ENCODE measurements around the gene PRKCB.

PRKCB gene

DNA sequence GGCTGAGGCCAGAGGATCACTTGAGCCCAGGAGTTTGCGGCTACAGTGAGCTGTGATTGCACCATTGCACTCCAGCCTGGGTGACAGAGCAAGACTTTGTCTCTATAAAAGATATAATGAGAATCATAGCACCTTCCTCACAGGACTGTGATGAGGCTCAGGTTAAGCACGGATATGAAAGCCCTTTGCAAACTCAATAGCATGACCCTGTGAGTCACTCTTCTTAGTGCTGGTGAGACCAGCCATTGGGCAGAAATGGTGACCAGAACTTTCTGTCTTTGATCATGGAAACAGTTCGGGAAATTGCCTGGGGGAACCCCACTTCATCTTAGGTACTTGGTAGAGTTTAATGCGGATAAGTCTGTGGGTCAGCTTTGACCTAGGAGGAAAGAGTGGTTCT, 144.2 kb downstream of the PRKCB start:
- TF ChIP-seq EZH2phosphoT487 (IDR thresholded peaks at IDR 0.05; ENCODE audit: borderline replicate concordance, low read length): no peak
- TF ChIP-seq, protein P1, sequence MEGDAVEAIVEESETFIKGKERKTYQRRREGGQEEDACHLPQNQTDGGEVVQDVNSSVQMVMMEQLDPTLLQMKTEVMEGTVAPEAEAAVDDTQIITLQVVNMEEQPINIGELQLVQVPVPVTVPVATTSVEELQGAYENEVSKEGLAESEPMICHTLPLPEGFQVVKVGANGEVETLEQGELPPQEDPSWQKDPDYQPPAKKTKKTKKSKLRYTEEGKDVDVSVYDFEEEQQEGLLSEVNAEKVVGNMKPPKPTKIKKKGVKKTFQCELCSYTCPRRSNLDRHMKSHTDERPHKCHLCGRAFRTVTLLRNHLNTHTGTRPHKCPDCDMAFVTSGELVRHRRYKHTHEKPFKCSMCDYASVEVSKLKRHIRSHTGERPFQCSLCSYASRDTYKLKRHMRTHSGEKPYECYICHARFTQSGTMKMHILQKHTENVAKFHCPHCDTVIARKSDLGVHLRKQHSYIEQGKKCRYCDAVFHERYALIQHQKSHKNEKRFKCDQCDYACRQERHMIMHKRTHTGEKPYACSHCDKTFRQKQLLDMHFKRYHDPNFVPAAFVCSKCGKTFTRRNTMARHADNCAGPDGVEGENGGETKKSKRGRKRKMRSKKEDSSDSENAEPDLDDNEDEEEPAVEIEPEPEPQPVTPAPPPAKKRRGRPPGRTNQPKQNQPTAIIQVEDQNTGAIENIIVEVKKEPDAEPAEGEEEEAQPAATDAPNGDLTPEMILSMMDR (IDR thresholded peaks at IDR 0.05; ENCODE audit: low read depth, low read length, poor library complexity, severe bottlenecking): no peak
- no peaks in the 10 kb centered on the region for H3F3A ChIP-seq (ENCODE audit: control insufficient read depth, insufficient read depth)
- H4K20me1 ChIP-seq (ENCODE audit: control insufficient read depth, insufficient read depth, low read depth, low read length): no peaks in the 10 kb centered on the region
- no peaks in the 10 kb centered on the region for H3K79me2 ChIP-seq (ENCODE audit: control insufficient read depth, low read length)
- peaks cover 16% of the 10 kb centered on the region for H3K4me1 ChIP-seq (ENCODE audit: control insufficient read depth, low read length)
- no peaks in the 10 kb centered on the region for H3K36me3 ChIP-seq (ENCODE audit: control insufficient read depth, low read length)
- no peak overlapping the region for H3K4me2 ChIP-seq (ENCODE audit: low read length)
- no peak overlapping the region for H3K27ac ChIP-seq (ENCODE audit: low read depth, low read length)
- no peak overlapping the region for H3K4me3 ChIP-seq (ENCODE audit: low read length)
- H3K9me3 ChIP-seq (ENCODE audit: control insufficient read depth, insufficient read depth, low read length): no peaks in the 10 kb centered on the region
- H3K27me3 ChIP-seq (ENCODE audit: control insufficient read depth, low read length): 0 out of 2 replicates have a peak, but pooled peaks cover 2% of the 10 kb centered on the region
- no peaks in the 10 kb centered on the region for H3K9me2 ChIP-seq (replicated peaks; ENCODE audit: control insufficient read depth, low read length)

GRCh38 chr16:23981429-23982399, 145.9 kb downstream of the PRKCB start:
- Histone ChIP-seq H3K27me3 (ENCODE audit: control insufficient read depth, low read length) (0 out of 2 replicates have a peak, but pooled peaks cover 2% of the 10 kb centered on the region), H3F3A (ENCODE audit: control insufficient read depth, insufficient read depth) (no peaks in the 10 kb centered on the region), H3K9me3 (ENCODE audit: control insufficient read depth, insufficient read depth, low read length) (no peaks in the 10 kb centered on the region), H3K79me2 (ENCODE audit: control insufficient read depth, low read length) (no peaks in the 10 kb centered on the region), H4K20me1 (ENCODE audit: control insufficient read depth, insufficient read depth, low read depth, low read length) (no peaks in the 10 kb centered on the region), H3K4me1 (ENCODE audit: control insufficient read depth, low read length) (peaks cover 5% of the 10 kb centered on the region), H3K4me3 (ENCODE audit: low read length) (no peak overlapping the region), H3K9me2 (replicated peaks; ENCODE audit: control insufficient read depth, low read length) (no peaks in the 10 kb centered on the region), H3K4me2 (ENCODE audit: low read length) (no peak overlapping the region), H3K36me3 (ENCODE audit: control insufficient read depth, low read length) (no peaks in the 10 kb centered on the region), H3K27ac (ENCODE audit: low read depth, low read length) (no peak overlapping the region)
- TF ChIP-seq, protein P1 (IDR thresholded peaks at IDR 0.05; ENCODE audit: low read depth, low read length, poor library complexity, severe bottlenecking): no peak
- no peak for TF ChIP-seq EZH2phosphoT487 (IDR thresholded peaks at IDR 0.05; ENCODE audit: borderline replicate concordance, low read length)

DNA sequence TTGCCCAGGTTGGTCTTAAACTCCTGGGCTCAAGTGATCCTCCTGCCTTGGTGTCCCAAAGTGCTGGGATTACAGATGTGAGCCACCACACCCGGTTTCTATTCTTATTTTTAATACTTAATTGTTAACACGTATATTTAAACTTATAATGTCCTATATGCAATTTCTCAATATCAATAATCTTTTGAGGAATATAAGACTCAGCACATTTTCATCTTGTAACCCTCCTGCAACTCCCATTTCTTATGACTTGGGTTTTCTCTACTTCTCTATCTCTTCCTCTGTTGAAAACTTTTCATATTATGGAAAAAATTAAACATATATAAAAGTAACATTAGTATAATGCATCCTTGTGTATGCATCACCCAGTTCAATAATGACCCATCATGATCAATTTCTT, 150.7 kb downstream of the PRKCB start:
- no peaks in the 10 kb centered on the region for H3K36me3 ChIP-seq (ENCODE audit: control insufficient read depth, low read length)
- H3K27ac ChIP-seq (ENCODE audit: low read depth, low read length): no peak overlapping the region
- H3K27me3 ChIP-seq (ENCODE audit: control insufficient read depth, low read length): 0 out of 2 replicates have a peak, but pooled peaks cover 2% of the 10 kb centered on the region
- no peak overlapping the region for H3K4me2 ChIP-seq (ENCODE audit: low read length)
- no peak overlapping the region for H3K4me3 ChIP-seq (ENCODE audit: low read length)
- no peaks in the 10 kb centered on the region for H3K9me2 ChIP-seq (replicated peaks; ENCODE audit: control insufficient read depth, low read length)
- H3F3A ChIP-seq (ENCODE audit: control insufficient read depth, insufficient read depth): no peaks in the 10 kb centered on the region
- H4K20me1 ChIP-seq (ENCODE audit: control insufficient read depth, insufficient read depth, low read depth, low read length): no peaks in the 10 kb centered on the region
- H3K79me2 ChIP-seq (ENCODE audit: control insufficient read depth, low read length): no peaks in the 10 kb centered on the region
- TF ChIP-seq EZH2phosphoT487 (IDR thresholded peaks at IDR 0.05; ENCODE audit: borderline replicate concordance, low read length): no peak
- TF ChIP-seq, protein P1 (IDR thresholded peaks at IDR 0.05; ENCODE audit: low read depth, low read length, poor library complexity, severe bottlenecking): no peak
- no peaks in the 10 kb centered on the region for H3K9me3 ChIP-seq (ENCODE audit: control insufficient read depth, insufficient read depth, low read length)
- H3K4me1 ChIP-seq (ENCODE audit: control insufficient read depth, low read length): peaks cover 7% of the 10 kb centered on the region
